Anterior cingulate cortex (tissue), 58 donors: Measurements from ENCODE around the gene TRIM13.
"Not testable (repeated sequence)": the region's sequence is repeated elsewhere in the genome, so short reads cannot be mapped to it uniquely, and the experiment has no call there.

Experiments used
- DNase-seq, 58 donors: peaks; one replicate each; lab custom pipeline; 2025; lab: John Stamatoyannopoulos, UW

The TRIM13 gene

DNA sequence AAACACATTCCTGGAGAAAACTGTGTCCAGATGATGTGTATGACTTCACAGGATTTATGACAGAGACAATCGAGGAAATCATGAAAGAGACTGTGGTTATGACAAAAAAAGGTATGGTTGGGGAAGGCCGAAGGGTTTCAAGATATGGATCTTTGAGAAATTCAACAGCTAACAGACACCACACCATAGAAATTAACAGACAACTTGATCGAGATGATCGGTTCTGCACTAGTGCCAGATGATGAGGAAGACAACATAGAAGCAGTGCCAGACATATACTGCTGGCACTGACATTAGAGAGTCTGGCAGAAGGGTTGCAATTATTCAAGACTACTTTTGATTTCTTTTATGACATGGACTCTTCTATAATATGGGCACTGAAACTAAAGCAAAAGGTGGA is 55.6 kb downstream of the TRIM13 start:
- no peak for DNase-seq

DNA sequence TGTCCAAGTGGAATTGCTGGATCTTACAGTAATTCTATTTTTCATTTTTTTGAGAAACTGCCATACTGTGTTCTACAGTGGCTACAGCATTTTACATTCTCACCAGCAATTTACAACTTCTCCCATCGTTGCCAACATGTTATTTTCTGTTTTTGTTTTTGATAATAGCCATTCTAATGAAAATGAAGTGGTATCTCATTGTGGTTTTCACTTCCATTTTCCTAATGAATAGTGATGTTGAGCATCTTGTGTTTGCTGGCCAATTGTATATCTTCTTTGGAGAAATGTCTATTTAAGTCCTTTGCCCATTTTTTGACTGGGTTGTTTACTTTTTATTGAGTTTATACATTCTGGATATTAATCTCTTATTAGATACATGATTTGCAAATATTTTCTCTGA is 57.0 kb downstream of the TRIM13 start:
- DNase-seq = no peak

DNA sequence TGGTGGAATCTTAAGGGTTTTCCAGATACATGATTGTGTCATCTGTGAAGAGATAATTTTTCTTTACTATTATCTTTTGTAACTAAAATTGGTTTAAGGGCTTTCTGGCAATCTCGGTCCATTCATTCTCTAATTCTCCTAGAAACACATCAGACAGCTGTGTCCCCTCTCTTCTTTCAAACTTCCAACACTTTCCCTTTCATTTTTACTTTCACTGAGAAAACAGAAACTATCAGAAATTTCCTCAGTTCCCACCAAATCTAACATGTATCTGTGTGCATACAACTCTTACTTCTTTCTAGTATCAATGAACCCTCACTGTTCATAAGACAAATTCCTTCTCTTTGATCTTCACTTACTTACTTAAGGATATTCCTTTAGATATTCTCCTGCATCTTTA is 58.6 kb downstream of the TRIM13 start:
- DNase-seq = no peak

DNA sequence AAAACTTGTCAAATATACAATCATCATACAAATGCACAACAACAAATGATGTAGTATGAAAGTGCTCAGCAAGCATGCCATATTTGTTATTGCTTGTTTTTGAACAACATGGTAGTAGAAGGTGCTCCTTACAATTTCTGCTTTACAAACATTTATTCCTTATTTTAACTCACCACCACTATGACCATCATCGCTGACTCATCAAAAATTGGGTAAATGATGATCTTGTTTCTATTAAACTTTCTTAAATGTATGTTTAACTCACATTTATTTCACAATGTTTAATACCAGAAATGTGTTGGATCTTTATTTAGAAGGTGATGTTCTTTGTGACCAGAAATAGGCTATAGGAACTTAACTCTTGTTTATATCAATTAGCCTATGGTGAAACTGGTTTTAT is 63.9 kb downstream of the TRIM13 start:
- no peak for DNase-seq

DNA sequence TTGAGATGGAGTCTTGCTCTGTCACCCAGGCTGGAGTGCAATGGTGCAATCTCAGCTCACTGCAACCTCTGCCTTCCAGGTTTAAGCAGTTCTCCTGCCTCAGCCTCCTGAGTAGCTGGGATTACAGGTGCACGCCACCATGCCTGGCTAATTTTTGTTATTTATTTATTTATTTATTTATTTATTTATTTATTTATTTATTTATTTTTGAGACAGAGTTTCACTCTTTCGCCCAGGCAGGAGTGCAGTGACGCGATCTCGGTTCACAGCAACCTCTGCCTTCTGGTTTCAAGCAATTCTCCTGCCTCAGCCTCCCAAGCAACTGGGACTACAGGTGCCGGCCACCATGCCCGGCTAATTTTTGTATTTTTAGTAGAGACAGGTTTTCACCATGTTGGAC is 65.5 kb downstream of the TRIM13 start:
- not testable (repeated sequence) for DNase-seq

DNA sequence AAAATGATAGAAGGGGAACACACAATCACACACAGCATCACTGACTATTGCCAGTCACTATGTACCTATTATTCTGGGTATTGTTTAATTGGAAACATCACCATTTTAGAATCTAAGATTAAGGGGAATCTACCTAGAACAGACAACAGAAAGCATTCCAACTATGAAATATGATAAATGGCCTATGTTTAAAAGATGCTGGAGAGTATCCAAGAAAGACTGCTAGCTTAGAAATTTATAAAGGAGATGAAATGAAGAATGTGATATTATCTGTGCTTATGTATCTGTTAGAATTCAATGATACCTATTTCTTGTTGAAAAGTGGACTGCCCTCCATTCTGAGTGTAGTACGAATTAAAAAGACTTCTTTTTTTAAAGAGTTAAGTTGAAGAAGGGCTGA is 68.9 kb downstream of the TRIM13 start:
- no peak for DNase-seq
